Cortex of kidney (tissue), 1 donor: ENCODE results near the gene RUBCN.
"Not testable (repeated sequence)": the region's sequence is repeated elsewhere in the genome, so short reads cannot be mapped to it uniquely, and the experiment has no call there.

Source experiments
- DNase-seq: peaks from one replicate; lab custom pipeline; 2025; lab: John Stamatoyannopoulos, UW

Gene RUBCN

DNA sequence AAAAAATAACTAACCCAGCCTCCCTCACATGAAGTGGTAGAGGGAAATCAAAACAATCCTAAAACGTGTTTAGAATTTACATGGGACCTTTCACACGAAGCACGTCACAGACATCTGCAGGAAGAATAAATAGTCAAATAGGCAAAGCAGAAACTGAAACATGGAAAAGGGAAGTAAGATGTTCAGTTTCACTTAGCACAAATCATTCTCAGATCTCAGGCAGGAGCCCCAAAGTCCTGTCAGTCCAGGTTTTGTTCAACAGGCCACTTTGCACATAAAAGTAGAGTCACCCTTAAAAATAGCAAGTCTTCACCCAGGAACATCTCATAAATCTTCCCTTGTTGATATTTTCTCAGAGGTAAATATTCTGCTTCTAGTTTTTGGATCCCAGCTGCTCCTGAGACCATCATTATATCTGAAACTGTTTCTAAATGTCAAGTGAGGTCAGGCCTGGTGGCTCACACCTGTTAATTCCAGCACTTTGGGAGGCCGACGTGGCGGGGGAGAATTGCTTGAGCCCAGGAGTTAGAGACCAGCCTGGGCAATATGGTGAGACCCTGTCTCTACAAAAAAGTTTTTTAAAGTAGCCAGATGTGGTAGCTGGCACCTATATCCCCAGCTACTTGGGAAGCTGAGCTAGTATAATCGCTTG is 1.9 kb downstream of the RUBCN start:
- DNase-seq = no peak

DNA sequence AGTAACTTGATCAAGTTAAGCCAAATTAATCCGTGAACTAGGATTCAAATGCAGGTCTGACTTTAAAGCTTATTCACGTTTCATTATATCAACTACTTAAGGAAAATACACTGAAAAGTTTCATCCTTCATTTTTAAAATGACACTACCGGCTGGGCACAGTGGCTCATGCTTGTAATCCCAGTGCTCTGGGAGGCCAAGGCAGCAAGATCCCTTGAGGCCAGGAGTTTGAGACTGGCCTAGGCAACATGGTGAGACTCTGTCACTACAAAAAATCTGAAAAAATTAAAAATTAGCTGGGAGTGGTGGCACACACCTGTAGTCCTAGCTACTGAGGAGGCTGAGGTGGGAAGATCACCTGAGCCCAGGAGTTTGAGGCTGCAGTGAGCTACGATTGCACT is 3.7 kb downstream of the RUBCN start:
- DNase-seq = no peak

DNA sequence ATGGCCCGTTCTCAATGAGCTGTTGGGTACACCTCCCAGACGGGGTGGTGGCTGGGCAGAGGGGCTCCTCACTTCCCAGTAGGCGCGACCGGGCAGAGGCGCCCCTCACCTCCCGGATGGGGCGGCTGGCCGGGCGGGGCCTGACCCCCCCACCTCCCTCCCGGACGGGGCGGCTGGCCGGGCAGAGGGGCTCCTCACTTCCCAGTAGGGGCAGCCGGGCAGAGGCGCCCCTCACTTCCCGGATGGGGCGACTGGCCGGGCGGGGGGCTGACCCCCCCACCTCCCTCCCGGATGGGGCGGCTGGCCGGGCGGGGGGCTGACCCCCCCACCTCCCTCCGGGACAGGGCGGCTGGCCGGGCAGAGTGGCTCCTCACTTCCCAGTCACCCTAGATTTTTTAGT is 5.2 kb downstream of the RUBCN start:
- DNase-seq = not testable (repeated sequence)

DNA sequence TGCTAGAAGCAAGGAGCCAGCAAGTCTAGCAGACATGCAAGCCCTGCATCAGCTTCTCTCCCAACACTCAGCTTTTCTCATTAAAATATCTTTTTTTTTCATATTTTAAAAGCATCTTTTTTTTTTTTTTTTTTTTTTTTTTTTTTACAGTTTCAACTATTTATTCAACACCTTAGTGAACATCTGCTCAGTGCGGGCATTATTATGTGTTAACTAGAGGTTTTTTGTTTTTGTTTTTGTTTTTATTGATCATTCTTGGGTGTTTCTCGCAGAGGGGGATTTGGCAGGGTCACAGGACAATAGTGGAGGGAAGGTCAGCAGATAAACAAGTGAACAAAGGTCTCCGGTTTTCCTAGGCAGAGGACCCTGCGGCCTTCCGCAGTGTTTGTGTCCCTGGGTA is 5.9 kb downstream of the RUBCN start:
- not testable (repeated sequence) for DNase-seq

DNA sequence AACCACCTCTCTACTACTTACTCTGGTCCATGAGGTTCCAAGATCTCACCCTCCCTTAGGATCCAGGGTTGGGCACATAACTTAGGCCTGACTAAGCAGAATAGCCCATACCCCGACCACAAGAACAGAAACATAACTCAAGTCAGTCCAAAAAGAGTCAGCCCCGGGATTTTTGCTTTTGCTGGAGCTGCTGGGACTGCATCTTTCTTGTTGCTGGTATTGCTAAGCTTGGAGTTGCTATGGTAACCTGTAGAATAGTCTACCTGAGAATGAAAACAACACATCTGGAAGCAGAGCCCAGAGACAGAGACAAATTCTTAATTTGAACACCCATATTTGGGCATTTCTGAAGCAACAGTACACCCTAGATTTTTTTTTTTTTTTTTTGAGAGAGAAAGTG is 6.5 kb downstream of the RUBCN start:
- DNase-seq = no peak

DNA sequence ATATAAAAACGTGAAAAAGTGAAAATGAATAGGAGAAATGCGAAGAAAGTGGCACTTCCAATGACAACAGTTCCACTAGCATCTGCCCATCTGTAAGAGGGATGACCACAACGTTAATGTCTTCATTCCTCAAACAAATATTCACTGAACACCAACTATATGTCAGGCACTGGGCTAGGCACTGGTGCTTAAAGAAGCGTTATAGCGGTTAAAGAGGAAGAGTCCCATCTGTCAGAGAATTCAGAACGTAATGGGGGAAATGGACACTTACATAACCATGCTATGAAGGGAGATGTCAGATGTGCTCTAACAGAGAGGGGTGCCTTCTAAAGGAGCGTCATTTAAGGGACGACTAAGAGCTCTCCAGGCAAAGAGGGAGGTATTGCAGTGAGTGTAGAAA is 8.2 kb downstream of the RUBCN start:
- no peak for DNase-seq

DNA sequence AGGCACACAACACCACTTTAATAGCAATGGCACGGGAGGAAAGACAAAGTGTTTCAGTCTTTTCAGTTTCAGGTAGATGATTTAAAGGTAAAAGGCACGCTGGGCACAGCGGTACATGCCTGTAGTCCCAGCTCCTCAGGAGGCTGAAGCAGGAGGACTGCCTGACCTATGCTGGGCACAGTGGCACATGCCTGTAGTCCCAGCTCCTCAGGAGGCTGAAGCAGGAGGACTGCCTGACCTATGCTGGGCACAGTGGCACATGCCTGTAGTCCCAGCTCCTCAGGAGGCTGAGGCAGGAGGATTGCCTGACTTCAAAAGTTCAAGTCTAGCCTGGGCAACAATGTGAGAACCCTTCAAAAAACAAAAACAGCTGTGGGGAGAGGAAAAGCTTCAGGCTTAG is 8.8 kb downstream of the RUBCN start:
- DNase-seq = not testable (repeated sequence)

DNA sequence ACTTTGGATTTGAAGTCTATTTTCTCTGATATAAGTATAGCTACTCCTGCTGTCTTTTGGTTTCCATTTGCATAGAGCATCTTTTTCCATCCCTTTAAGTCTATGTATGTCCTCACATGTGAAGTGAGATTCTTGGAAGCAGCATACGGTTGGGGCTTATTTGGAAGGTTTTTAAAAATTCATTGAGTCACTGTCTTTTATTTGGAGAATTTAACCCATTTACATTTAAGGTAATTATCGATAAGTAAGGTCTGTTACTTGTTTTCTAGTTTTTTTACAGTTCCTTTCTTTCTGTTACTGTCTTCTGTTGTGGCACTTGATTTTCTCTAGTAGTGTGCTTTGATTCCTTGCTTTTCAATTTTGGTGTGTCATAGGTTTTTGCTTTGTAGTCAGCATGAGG is 14.0 kb downstream of the RUBCN start:
- DNase-seq = no peak

DNA sequence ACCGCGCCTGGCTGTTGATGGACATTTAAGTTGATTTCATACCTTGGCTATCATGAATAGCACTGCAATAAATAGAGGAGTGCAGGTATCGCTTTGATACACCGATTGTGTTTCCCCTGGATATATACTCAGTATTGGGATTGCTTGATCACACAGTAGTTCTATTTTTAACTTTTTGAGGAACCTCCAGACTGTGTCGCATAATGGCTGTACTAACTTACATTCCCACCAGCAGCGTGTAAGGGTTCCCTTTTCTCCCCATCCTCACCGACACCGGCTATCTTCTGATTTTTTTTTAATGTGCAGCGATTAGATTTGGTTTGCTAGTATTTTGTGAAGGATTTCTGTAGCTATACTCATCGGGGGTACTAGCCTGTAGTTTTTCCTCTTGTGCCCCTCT is 16.0 kb downstream of the RUBCN start:
- no peak for DNase-seq

DNA sequence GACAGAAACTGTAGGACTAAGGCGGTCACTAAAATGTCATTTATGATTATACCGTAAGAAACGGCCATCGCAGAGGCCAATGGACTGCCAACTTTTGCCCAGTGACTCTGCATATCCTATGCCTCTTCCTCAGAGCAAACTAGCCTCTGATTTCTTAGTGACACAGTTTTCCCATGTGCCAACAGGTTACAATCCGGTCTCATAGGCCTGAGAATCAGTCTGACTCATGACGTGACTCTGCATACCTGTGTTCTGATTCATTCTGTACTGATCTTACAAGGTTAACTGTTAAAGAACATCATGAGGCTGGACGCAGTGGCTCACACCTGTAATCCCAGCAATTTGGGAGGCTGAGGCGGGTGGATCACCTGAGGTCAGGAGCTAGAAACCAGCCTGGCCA is 17.8 kb downstream of the RUBCN start:
- no peak for DNase-seq

DNA sequence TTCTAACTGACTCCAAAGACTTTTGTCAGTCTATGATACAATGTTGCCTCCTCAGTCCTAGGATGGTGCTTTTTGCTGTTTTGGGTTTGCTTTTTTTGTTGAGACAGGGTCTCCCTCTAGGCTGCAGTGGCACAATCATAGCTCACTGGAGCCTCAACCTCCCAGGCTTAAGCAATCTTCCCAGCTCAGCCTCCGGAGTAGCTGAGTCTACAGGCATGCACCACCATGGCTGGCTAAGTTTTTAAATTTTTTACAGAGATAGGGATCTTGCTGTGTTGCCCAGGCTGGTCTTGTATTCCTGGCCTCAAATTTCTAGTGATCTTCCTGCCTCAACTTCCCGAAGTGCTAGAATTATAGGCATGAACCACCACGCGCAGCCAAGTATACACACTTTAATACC is 22.5 kb downstream of the RUBCN start:
- DNase-seq = no peak

DNA sequence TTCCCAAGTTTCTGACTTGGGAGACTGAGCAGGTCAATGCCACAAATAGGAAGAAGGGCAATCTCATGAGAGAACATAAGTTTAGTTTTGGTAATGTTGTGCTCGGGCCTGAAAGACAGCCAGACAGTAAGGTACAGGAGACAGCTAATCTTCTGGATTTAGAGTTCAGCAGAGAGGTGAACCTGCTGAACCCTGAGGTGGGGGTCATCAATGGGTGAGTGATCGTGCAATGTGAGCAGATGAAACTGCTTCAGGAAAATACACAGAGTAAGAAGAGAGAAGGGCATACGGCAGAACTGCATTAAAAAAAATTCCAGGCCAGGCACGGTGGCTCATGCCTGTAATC is 23.3 kb downstream of the RUBCN start:
- no peak for DNase-seq

DNA sequence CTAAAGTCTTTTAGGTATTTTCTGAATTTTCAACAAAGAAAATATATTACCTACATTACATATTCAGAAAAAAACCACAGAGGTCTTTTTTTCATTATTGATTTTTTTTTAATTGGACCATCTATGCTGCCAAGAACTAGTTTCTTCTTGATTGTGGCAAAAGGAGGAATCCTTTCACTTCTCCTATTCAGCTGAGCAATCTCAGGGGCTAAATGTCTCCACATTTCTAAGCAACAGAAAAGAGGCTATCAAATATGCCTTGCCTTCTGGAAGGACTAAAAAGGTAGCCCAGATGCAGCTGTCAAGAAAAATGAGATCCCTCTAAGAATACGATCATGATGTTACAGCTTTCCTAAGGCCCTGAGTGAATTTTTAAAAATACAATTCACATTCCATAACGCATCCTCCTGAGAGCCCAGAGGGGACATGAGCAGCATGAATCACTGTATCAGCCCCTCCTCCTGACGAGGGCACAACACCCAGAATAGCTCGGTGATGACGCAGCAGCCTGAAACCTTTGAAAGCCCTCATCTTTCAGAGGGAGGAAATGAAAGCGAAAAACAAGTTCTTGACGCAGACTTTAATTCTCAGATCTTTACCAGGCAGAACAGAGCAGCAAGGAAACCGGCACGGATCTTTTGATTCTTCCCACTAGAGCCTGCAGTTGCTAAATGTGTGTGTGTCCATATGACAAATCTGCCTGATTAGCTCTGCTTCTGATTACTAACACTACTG is 24.6 kb downstream of the RUBCN start:
- DNase-seq = no peak

DNA sequence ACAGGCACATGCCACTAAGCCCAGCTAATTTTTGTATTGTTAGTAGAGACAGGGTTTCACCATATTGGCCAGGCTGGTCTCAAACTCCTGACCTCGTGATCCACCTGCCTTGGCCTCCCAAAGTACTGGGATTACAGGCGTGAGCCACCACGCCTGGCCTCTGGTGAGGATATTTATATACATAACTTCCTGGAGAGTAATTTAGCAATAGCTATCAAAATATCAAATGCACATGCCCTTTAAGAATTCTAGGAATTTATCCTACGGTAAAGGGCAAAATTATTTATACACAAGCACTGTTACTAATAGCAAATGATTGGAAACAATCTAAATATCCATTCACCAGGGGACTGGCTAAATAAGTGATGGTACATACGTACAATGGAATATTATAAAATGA is 25.7 kb downstream of the RUBCN start:
- not testable (repeated sequence) for DNase-seq

DNA sequence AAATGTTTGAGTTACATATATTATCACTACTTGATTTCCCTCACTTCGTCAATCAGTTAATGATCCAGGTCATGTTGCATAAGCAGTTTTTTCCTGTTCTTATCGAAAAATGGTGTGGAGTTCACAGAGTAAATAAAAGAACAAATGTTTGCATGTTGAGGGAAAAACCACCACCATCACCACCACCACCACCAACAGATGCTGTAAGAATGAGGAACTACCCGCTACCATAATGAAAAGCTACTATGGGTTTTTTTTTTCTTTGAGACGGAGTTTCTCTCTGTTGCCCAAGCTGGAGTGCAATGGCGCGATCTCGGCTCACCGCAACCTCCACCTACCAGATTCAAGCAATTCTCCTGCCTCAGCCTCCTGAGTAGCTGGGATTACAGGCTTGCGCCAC is 27.6 kb downstream of the RUBCN start:
- no peak for DNase-seq

DNA sequence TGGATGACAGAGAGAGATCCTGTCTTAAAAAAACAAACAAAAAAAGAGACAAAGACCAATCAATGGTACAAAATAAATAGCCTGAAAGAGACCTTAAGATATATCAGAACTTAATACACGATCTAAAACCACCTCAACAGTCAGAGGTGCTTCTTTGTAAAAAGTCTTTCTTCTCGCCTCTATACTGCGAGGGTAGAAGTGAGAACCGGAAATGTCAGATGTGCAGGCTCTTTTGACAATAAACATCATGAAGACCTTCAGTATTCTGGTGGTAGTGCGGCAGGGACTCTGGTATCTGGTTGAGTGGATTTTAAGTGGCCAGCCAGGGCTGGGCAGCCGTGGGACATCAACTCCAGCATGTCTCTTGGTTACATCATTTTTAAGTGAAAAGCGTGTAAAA is 30.0 kb downstream of the RUBCN start:
- no peak for DNase-seq

DNA sequence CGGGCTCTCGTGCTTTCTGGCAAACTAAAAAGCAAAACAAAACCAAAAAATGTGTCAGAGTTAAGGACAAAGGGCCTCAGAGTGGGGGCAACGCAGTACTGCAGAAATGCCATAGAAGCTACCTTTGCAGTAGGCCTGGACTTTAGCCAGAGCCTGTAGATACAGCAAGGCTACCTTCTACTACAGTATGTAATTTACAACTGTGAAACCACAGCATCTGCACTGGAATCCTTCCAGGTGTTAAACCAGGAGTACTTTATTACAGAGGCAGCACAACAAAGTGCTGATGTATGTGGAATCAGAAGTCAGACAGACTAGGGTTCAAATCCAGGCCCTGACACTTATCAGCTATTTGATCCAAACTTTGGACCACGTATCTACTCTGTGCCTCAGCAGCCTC is 34.9 kb downstream of the RUBCN start:
- no peak for DNase-seq

DNA sequence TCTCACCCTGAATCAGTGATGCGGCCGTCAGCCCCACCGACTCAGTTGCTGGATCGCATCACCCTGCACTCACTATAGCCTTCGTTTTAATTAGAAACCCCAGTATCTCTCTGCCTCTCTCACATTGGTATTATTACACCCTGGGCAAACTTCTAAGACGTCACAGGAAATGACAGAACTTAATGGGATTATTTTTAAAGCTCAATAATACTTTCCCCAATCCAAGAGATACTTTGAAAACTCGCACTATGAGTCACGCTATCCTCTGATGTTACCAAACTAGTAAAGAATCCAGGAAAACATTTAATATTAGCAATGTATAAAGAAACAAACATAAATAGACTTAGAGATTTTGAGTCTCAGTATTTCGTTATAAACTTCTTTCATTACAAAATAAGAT is 36.6 kb downstream of the RUBCN start:
- no peak for DNase-seq

DNA sequence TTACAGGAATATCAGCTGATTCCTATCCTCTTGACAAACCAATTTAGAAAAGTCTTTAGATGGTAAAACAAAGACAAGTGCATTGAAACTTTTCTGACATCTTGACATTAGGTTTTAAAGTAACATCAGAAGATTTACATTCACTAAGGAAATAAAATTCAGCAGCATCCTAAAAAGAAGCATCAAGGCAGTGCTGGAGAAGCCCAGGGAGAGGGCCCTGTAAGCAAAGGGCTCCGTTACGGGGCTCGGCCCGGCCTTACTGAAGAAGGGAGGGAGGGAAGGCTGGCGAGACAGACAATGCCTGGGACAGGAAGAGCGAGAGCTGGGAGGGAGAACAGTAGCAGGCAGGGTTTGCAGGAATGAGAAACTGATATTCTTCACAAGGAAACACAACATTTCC is 39.3 kb downstream of the RUBCN start:
- no peak for DNase-seq

DNA sequence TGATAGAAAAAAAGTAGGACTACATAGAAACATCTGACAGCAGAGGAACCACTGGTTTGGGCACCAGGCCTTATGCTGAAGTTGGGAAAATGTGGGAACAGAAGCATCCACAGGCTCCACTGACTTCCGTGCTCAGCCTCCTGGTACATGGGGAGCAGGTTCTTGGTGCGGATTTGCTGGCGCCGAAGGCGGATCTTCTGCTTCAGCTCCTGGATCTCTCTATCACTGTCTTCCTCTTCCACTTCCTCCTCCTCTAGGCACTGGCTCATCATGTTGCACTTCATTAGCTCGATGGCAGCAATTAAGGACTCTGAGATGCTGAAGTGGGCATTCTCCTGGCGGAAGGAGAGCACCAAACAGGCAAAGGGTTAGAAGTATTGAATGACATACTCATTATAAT is 42.5 kb downstream of the RUBCN start:
- DNase-seq = no peak

DNA sequence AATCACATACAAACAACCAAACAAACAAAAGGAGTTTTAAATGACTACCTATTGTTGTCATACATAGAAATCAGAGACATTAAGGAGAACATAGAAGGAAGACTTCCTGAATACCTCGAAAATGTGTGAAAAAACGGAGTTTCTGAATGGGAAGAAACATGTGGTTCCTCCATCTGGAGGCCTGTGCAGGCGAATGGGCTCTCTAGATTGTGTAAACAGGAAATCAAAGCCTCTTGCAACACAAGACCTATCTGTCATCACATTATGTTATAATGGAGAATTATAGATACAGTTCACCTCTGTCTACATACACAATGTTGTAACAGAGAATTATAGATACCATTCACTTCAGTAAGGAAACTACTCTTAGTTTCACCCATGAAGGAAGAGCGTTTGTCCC is 44.1 kb downstream of the RUBCN start:
- DNase-seq = no peak

DNA sequence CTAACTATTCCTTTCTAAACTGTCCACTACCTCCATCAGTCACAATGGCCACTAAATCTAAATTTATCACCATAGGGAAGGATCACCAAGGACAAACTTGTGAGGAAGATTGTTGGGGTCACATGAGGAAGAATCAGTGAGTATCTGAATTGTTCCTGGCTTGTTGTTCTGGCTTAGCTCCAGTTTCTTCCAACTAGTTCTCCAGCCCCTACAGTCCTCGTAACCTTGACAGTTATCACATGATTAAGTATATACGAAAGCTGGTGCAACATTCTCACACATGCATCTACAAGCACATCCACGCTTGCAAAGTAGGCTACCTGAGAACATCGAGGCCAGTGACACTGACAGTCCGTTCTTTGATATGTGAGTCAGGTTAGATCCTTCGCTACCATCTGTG is 46.0 kb downstream of the RUBCN start:
- DNase-seq = no peak

DNA sequence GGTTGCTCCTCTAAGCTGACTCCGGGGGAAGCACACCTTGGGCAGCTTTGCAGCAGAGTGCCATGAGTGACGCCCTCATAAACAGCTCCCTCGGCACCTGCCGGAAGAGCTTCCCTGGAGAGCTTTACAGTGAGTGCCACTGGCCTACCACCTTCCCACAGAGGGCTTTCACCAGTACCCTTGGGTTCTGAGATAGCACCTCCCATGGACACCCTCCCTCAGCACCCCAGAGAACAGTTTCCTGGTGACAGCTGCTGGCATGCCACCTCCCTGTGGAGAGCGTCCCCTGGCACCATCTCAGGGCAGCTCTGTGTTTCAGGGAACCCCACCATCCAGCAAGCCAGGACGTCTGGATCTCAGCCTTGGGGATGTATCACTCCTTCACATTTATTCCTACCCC is 49.1 kb downstream of the RUBCN start:
- DNase-seq = no peak

DNA sequence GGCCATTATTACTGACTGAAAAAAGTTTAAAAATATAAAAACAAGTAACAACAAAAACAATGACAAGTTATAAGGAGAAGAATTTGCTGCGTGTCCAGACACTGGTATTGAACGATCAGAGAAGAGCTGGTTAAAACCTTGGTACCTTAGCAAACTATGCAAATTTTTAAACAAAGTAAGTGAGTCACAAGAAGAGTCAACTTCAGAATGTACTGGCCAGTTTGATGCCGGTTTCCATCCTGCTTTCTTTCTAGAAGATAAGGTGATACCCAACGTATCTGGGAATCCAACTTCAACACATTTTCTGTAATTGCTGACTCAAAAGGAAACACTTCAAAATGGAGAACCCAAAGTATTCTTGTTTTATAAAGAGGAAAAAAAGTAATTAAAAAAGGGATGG is 49.8 kb downstream of the RUBCN start:
- DNase-seq = no peak
